OCI-LY1 (cell line): ENCODE data around the gene RFC5.

Experiments used
- EZH2 ChIP-seq: fragments of 200-600 bp; sonication (generic), shearing (Covaris generic); IDR thresholded peaks from 2 replicates; pipeline ENCODE4 v1.8.0; 2017; ENCODE audit warnings: borderline replicate concordance, mixed run types, mild to moderate bottlenecking, antibody characterized with exemption, low read length, moderate library complexity, mixed read lengths
- TF ChIP-seq, protein P1 (sequence below): fragments of 200-600 bp; sonication (generic), shearing (Covaris generic); IDR thresholded peaks from 2 replicates; pipeline ENCODE4 v1.5.1; 2017; ENCODE audit warnings: mild to moderate bottlenecking, antibody characterized with exemption, low read length, moderate library complexity, mixed read lengths

DNA sequence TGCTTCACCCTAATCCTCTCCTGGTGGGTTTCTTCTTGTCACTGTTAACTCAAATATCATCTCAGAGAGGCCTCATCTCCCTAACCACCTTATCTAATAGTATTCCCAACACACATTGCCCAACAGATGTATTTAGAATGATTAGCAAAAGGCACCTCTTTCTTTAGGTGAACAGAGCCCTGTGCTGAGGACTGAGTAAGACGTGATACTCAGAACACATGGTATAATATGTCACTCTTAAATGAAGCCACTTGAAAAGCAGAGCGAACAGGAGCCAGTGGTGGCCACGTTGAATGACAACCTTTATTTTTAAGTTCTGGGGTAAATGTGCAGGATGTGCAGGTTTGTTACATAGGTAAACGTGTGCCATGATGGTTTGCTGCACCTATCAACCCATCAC is 46.2 kb upstream of the RFC5 start:
- TF ChIP-seq, protein P1, sequence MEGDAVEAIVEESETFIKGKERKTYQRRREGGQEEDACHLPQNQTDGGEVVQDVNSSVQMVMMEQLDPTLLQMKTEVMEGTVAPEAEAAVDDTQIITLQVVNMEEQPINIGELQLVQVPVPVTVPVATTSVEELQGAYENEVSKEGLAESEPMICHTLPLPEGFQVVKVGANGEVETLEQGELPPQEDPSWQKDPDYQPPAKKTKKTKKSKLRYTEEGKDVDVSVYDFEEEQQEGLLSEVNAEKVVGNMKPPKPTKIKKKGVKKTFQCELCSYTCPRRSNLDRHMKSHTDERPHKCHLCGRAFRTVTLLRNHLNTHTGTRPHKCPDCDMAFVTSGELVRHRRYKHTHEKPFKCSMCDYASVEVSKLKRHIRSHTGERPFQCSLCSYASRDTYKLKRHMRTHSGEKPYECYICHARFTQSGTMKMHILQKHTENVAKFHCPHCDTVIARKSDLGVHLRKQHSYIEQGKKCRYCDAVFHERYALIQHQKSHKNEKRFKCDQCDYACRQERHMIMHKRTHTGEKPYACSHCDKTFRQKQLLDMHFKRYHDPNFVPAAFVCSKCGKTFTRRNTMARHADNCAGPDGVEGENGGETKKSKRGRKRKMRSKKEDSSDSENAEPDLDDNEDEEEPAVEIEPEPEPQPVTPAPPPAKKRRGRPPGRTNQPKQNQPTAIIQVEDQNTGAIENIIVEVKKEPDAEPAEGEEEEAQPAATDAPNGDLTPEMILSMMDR = no peak
- TF ChIP-seq EZH2 = no peak
